ENCODE measurements around the gene ARHGAP40. TPM values are rescaled to one million over a fixed set of nuclear protein-coding genes. Genes with fewer than 3 reads are reported as not detected.

ARHGAP40 gene
- total RNA-seq, 2 donors from 2014 or later = not detected

DNA sequence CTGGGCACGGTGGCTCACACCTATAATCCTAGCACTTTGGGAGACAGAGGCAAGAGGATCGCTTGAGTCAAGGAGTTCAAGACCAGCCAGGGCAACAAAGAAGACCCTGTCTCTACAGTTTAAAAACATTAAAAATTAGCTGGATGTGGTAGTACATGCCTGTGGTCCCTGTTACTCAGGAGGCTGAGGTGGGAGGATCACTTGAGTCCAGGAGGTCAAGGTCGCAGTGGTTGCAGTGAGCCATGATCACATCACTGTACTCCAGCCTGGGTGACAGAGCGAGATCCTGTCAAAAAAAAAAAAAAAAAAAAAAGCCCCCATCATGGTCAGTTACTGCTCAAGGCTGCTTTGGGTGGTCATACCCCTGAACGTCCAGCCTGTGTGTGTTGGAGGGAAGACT lies 55.8 kb downstream of the ARHGAP40 start:
- no peaks in the 10 kb centered on the region for H3K4me1 ChIP-seq
- no peaks in the 10 kb centered on the region for H3K36me3 ChIP-seq
- H3K9me3 ChIP-seq = no peaks in the 10 kb centered on the region
- no peaks in the 10 kb centered on the region for H3K27me3 ChIP-seq
- DNase-seq = no peak
- intact Hi-C loops (cut with DNase I) = no loop called here
- H3K4me3 ChIP-seq = no peak overlapping the region
- no peak overlapping the region for H3K9ac ChIP-seq (ENCODE audit: low read depth in 2 of 2, low read length in 2 of 2)
- H3K27ac ChIP-seq = no peak overlapping the region
- TF ChIP-seq, protein P1, sequence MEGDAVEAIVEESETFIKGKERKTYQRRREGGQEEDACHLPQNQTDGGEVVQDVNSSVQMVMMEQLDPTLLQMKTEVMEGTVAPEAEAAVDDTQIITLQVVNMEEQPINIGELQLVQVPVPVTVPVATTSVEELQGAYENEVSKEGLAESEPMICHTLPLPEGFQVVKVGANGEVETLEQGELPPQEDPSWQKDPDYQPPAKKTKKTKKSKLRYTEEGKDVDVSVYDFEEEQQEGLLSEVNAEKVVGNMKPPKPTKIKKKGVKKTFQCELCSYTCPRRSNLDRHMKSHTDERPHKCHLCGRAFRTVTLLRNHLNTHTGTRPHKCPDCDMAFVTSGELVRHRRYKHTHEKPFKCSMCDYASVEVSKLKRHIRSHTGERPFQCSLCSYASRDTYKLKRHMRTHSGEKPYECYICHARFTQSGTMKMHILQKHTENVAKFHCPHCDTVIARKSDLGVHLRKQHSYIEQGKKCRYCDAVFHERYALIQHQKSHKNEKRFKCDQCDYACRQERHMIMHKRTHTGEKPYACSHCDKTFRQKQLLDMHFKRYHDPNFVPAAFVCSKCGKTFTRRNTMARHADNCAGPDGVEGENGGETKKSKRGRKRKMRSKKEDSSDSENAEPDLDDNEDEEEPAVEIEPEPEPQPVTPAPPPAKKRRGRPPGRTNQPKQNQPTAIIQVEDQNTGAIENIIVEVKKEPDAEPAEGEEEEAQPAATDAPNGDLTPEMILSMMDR (IDR thresholded peaks at IDR 0.05) = no peak

DNA sequence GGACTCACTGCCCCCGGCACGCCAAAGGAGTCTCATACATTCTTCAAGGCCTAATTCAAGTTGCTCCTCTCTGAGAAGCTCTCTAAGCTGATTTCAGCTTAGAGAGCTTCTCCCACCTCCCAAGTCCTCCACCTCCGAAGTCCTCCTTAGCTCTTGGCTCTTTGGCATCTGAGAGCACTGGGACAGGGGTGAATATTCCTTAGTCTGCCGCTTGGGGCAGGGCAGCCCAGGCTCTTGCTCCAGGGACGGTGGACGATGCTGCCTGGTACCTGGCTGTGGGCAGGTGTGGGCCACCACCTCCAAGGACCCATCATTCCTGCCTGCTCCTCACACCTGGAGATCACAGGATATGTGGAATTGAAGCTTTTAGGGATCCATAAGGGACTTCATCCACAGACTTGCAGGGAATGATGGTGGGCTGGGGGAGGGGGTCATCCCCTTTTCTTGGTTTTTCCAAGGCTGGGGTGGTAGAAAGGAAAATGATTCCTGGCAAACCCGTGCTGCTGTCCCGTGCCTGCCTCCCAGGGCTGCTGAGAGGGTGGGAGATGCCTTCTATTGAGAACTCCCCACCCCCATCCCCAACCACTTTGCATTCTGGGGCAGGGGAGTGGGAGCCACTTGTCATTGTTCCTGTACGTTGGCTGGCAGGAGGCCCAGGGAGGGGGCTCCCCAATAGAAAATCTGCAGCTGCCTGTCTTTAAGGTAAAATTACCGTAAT lies 57.4 kb downstream of the ARHGAP40 start:
- TF ChIP-seq, protein P1 (IDR thresholded peaks at IDR 0.05) = peak; percentile 41
- DNase-seq = no peak
- intact Hi-C loops (cut with DNase I) = no loop called here

DNA sequence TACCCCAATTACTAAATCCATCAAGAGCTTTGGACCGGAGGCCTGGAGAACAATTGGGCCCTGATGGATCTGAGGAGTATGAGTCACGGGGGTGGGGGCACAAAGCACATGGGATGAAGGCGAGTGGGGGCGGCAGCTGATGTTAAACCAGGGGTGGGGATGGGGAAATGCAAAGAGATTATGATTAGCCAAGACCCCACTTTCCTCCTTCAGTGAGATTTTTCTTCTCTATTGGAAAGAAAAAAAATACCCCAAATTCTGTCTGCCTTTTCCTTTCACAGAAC lies 57.9 kb downstream of the ARHGAP40 start:
- no peaks in the 10 kb centered on the region for H3K9me3 ChIP-seq
- no peak for DNase-seq
- TF ChIP-seq, protein P1 (IDR thresholded peaks at IDR 0.05) = no peak
- no peaks in the 10 kb centered on the region for H3K27me3 ChIP-seq
- no peak overlapping the region for H3K27ac ChIP-seq
- H3K9ac ChIP-seq (ENCODE audit: low read depth in 2 of 2, low read length in 2 of 2) = no peak overlapping the region
- H3K4me1 ChIP-seq = no peaks in the 10 kb centered on the region
- intact Hi-C loops (cut with DNase I) = no loop called here
- no peak overlapping the region for H3K4me3 ChIP-seq
- H3K36me3 ChIP-seq = no peaks in the 10 kb centered on the region

More for the DNA sequence above, 57.4 kb downstream of the ARHGAP40 start:
- Histone ChIP-seq H3K9ac (ENCODE audit: low read depth in 2 of 2, low read length in 2 of 2) (no peak overlapping the region), H3K36me3 (no peaks in the 10 kb centered on the region), H3K4me3 (no peak overlapping the region), H3K27me3 (no peaks in the 10 kb centered on the region), H3K27ac (no peak overlapping the region), H3K4me1 (no peaks in the 10 kb centered on the region), H3K9me3 (no peaks in the 10 kb centered on the region)

DNA sequence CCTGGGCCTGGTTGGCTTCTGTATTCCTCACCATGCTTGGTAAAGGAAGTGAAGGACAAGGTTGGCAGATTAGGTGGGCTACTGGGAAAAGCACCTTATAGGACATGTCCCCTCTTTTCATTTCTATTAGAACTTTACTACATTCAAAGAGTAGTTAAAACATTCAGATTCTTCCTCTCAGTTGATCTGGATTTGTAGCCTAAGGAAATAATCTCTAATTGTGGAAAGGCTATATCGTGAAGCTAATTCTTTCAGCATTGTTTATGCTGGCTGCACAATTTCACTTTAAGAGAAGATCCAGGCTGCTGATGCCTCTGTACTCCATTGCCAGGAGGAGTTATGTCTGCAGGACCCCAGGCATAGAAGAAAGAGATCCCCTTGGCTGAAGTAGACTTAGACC lies 58.8 kb downstream of the ARHGAP40 start:
- intact Hi-C loops (cut with DNase I) = no loop called here
- no peak for DNase-seq
- no peaks in the 10 kb centered on the region for H3K9me3 ChIP-seq
- no peak overlapping the region for H3K9ac ChIP-seq (ENCODE audit: low read depth in 2 of 2, low read length in 2 of 2)
- TF ChIP-seq, protein P1 (IDR thresholded peaks at IDR 0.05) = no peak
- H3K4me3 ChIP-seq = no peak overlapping the region
- no peak overlapping the region for H3K27ac ChIP-seq
- H3K27me3 ChIP-seq = no peaks in the 10 kb centered on the region
- no peaks in the 10 kb centered on the region for H3K4me1 ChIP-seq
- no peaks in the 10 kb centered on the region for H3K36me3 ChIP-seq

DNA sequence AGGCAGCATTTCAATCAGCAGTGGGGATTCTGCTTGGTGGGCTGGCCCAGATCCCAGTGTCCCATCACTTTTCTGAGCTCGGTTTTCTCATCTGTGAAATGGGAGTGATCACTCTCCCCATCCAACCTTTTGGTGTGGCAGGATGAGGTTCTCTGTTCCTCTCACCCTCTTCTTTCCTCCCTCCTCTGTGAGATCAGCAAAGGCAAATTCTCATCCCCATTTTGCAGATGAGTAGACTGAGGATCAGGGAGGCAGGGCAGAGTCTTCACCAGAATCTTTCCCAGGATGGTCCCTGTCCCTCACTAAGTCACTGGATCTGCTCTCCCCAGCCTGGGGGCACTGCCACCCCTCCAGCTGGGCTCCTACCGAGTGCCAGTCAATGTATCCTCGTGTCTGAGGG lies 62.1 kb downstream of the ARHGAP40 start:
- H3K9me3 ChIP-seq = no peaks in the 10 kb centered on the region
- no peak overlapping the region for H3K4me3 ChIP-seq
- no peaks in the 10 kb centered on the region for H3K4me1 ChIP-seq
- no peaks in the 10 kb centered on the region for H3K36me3 ChIP-seq
- no peaks in the 10 kb centered on the region for H3K27me3 ChIP-seq
- no peak for DNase-seq
- intact Hi-C loops (cut with DNase I) = no loop called here
- no peak overlapping the region for H3K27ac ChIP-seq
- TF ChIP-seq, protein P1 (IDR thresholded peaks at IDR 0.05) = no peak
- no peak overlapping the region for H3K9ac ChIP-seq (ENCODE audit: low read depth in 2 of 2, low read length in 2 of 2)
